Fibroblast of the aortic adventitia (primary cell): Measurements from ENCODE around the gene RAB9A. TPM values are rescaled to one million over a fixed set of nuclear protein-coding genes. Genes with fewer than 3 reads are reported as not detected.
A peak's percentile ranks its signal among the peaks of the same experiment; 100 is the strongest.
"Not testable (repeated sequence)": the region's sequence is repeated elsewhere in the genome, so short reads cannot be mapped to it uniquely, and the experiment has no call there.

Source experiments
- DNase-seq: peaks from one replicate; pipeline ENCODE4 v3.0.0-alpha.2; 2010; ENCODE audit warnings: low read depth
- H3K4me3 ChIP-seq: 2 replicates; pipeline ENCODE4 v1.5.1; 2011; ENCODE audit warnings: low read depth, mild to moderate bottlenecking, control low read depth, low read length, moderate library complexity
- total RNA-seq: library from RNA; depleted of rRNA; stranded (reverse); fragments of >200 nt; gene quantifications from 2 replicates; pipeline ENCODE4 v1.2.3, GENCODE V29; 2012; ENCODE audit warnings: low replicate concordance
- TF ChIP-seq, protein P1 (sequence below): IDR thresholded peaks from 2 replicates; pipeline ENCODE4 v1.5.1; 2011; ENCODE audit warnings: mild to moderate bottlenecking, low read length, control low read depth, inconsistent platforms; ENCODE audit not compliant: insufficient read depth

The RAB9A gene
- total RNA-seq, 1 donor: 36.0 TPM

DNA sequence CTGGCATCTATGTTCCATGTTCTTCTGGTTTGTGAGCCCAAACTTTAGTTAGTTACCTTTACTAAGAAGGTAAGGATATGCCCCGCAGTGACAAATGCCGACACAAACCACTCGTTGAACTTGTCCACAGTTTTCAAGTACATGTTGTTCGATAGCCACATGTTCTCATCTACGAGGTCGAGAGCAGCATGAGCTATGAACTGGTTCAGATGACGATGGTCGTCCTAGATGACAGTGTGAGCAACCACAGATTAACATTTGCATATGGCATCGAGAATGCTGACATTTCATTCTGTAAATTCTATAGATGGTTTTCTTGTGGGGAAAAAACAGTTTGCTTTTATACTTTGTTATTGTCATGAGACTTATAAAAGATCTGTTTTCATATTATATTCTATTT lies 27.5 kb downstream of the RAB9A start:
- H3K4me3 ChIP-seq: no peak overlapping the region
- no peak for DNase-seq
- TF ChIP-seq, protein P1, sequence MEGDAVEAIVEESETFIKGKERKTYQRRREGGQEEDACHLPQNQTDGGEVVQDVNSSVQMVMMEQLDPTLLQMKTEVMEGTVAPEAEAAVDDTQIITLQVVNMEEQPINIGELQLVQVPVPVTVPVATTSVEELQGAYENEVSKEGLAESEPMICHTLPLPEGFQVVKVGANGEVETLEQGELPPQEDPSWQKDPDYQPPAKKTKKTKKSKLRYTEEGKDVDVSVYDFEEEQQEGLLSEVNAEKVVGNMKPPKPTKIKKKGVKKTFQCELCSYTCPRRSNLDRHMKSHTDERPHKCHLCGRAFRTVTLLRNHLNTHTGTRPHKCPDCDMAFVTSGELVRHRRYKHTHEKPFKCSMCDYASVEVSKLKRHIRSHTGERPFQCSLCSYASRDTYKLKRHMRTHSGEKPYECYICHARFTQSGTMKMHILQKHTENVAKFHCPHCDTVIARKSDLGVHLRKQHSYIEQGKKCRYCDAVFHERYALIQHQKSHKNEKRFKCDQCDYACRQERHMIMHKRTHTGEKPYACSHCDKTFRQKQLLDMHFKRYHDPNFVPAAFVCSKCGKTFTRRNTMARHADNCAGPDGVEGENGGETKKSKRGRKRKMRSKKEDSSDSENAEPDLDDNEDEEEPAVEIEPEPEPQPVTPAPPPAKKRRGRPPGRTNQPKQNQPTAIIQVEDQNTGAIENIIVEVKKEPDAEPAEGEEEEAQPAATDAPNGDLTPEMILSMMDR: no peak

DNA sequence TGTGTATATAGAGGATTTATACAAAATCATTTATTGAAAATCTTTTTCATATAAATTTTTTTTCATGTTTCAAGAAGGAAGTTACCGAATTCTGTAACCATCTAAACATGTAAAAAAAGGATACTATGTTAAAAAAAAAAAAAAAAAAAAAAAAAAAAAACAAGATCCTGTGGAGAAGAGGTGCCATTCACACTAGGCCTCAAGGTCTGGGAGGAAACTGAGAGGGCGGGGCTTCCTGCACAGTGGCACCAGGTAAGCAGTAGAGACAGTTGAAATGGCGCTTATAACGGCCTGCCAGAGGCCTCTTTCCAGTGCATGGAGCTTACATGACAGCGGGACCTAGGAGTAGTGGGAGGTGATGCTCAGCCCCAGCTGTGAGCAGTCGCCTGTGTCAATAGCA lies 28.0 kb downstream of the RAB9A start:
- no peak for DNase-seq
- no peak overlapping the region for H3K4me3 ChIP-seq
- TF ChIP-seq, protein P1: no peak

DNA sequence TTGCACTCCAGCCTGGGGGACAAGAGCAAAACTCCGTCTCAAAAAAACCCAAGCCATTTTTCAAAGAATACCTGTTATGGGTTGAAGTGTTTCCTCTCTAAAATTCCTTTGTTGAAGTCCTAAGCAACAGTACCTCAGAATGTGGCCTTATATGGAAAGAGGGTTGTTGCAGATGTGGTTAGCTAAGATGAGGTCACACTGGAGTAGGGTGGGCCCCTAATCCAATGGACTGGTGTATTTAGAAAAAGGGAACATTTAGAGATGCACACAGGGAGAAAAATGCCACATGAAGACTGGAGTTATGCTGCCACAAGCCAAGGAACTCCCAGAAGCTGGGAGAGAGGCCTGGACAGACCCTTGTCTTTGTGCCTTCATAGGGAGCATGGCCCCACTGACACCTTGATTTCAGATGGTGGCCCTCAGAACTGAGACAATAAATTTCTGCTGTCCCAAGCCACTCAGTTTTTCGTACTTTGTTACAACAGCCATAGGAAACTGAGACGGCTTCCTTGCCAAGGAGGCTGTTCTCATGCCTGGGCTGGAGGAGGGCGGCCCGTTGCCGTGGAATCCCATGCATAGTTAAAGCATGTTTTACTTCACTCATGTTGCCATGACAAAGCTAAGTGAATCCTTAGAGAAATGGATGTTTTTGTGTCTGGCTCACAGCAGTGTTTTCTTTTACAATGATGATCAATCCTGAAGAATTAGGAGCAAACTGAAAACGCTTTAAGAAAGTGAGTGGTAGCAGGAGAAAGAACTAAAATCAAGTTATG lies 29.0 kb downstream of the RAB9A start:
- TF ChIP-seq, protein P1: no peak
- no peak overlapping the region for H3K4me3 ChIP-seq
- DNase-seq: peak; percentile 65

DNA sequence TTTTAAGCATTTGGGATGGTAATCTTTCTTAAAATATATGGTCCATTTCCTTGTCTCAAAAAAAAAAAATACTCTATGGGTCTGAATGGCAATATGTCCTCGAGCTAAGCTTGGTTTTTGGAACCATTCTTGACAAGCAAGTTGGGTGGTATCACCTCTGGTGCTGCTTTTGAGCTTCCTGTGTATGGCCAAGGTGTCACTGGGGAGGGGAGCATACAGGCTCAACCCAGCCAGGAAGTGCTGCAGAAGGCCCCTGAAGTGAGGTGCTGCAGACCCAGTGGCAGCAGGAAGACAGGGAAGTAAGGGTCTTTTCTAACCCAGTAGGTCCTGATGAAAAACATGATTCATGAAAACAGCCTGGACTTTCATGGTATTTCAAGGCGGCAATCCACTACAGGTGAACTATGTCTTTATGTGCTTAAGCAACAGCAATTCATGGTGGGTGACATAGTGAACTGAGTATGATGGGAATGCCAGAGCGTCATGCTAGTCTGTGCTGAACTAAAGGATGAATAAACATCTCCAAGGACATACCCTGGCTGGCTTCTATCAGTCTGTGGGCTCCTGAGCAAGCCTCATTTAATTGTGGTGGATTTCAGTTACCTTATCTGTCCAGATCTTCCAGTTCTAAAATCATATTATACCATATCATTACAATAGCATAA lies 30.4 kb downstream of the RAB9A start:
- TF ChIP-seq, protein P1: no peak
- no peak overlapping the region for H3K4me3 ChIP-seq
- no peak for DNase-seq

DNA sequence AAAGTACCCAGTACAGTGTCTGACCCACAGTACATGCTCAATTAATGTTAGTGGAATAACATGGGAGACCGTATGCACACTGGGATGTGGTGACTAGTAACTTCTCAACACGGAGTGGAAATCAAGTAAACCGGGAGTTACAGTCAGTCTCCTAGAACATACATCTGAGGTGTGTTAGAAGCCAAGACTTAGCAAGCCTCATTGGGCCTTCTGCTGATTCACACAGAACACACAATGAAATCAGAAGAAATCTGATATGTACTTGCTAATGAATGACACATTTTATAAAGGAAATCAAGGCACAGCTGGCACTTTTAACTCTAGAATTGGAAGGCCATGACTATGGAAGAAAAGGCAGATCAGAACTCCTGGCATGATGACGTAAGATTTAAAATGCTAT lies 32.4 kb downstream of the RAB9A start:
- no peak overlapping the region for H3K4me3 ChIP-seq
- TF ChIP-seq, protein P1: no peak
- DNase-seq: peak; percentile 33

DNA sequence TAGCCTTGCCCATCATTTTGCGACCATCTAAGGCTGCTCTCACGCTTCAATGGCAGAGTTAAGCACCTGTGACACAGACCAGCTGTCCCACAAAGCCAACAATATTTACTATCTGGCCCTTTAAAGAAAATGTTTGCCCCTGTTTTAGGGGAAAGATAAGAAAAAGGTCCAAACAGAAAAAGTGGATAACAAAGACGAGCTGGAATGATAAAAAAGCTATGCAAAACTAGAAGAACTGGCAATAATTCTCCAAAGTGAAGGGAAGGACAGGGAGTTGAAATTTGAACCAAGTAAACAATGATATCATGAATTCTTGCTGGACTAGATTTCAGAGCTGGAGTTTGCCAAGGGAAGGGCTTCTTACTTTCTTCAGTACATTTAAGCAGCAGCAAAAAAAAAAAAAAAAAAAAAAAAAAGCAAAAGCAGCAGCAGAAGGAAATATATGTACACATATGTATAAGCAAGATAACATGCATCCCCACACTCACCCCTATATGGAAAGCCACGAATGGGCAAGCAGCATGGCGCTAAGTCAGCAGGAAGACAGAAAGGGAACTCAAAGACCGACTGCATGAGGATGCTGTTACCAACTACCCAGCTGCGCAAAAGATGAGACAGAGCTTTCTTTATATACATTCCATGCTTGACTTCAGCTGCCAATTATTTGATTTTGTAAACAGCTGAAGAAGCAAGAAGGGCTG lies 33.0 kb downstream of the RAB9A start:
- H3K4me3 ChIP-seq: no peak overlapping the region
- TF ChIP-seq, protein P1: no peak
- peak; percentile 75 for DNase-seq

DNA sequence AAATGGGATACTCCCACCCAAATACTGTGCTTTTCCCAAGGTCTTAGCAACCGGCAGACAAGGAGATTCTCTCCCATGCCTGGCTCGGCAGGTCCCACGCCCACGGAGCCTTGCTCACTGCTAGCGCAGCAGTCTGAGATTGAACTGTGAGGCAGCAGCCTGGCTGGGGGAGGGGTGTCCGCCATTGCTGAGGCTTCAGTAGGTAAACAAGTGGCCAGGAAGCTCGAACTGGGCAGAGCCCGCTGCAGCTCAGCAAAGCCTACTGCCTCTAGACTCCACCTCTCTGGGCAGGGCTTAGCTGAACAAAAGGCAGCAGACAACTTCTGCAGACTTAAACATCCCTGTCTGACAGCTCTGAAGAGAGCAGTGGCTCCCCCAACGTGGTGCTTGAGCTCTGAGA lies 36.0 kb downstream of the RAB9A start:
- DNase-seq, H3K4me3 ChIP-seq: not testable (repeated sequence)

DNA sequence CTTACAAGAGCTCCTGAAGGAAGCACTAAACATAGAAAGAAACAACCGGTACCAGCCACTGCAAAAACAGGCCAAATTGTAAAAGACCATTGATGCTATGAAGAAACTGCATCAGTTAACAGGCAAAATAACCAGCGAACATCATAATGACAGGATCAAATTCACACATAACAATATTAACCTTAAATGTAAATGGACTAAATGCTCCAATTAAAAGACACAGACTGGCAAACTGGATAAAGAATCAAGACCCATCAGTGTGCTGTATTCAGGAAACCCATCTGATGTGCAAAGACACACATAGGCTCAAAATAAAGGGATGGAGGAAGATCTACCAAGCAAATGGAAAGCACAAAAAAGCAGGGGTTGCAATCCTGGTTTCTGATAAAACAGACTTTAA lies 37.7 kb downstream of the RAB9A start:
- H3K4me3 ChIP-seq: not testable (repeated sequence)

GRCh38 chrX:13730523-13730922 lies 41.6 kb downstream of the RAB9A start:
- H3K4me3 ChIP-seq, DNase-seq: not testable (repeated sequence)

More for the DNA sequence above, 37.7 kb downstream of the RAB9A start:
- DNase-seq: not testable (repeated sequence)
